WERI-Rb-1 (cell line): ENCODE measurements around the gene ZNF462.

Experiments used
- DNase-seq: peaks from one replicate; pipeline ENCODE4 v3.0.0-alpha.2; 2020
- H3K27ac ChIP-seq: fragments of 250-450 bp; sonication (Bioruptor Pico); 2 replicates; pipeline ENCODE4 v1.5.1; 2020; ENCODE audit warnings: mild to moderate bottlenecking, moderate library complexity
- H3K27me3 ChIP-seq: fragments of 250-450 bp; sonication (Bioruptor Pico); 2 replicates; pipeline ENCODE4 v1.5.1; 2021; ENCODE audit warnings: mild to moderate bottlenecking, low read depth, moderate library complexity; ENCODE audit not compliant: insufficient read depth, severe bottlenecking
- H3K36me3 ChIP-seq: fragments of 250-450 bp; sonication (Bioruptor Pico); 2 replicates; pipeline ENCODE4 v1.5.1; 2020; ENCODE audit warnings: mild to moderate bottlenecking, moderate library complexity
- H3K4me3 ChIP-seq: 2 replicates; pipeline ENCODE4 v1.5.1; 2011; ENCODE audit warnings: low read depth, mild to moderate bottlenecking, control low read depth, low read length
- H3K9me3 ChIP-seq: fragments of 250-450 bp; sonication (Bioruptor Pico); 2 replicates; pipeline ENCODE4 v1.5.1; 2021; ENCODE audit warnings: mild to moderate bottlenecking, moderate library complexity; ENCODE audit not compliant: severe bottlenecking
- TF ChIP-seq, protein P1 (sequence below): IDR thresholded peaks from 2 replicates; pipeline ENCODE4 v1.5.1; 2011; ENCODE audit warnings: low read depth, mild to moderate bottlenecking, control low read depth, inconsistent platforms, low read length

Gene ZNF462, protein sequence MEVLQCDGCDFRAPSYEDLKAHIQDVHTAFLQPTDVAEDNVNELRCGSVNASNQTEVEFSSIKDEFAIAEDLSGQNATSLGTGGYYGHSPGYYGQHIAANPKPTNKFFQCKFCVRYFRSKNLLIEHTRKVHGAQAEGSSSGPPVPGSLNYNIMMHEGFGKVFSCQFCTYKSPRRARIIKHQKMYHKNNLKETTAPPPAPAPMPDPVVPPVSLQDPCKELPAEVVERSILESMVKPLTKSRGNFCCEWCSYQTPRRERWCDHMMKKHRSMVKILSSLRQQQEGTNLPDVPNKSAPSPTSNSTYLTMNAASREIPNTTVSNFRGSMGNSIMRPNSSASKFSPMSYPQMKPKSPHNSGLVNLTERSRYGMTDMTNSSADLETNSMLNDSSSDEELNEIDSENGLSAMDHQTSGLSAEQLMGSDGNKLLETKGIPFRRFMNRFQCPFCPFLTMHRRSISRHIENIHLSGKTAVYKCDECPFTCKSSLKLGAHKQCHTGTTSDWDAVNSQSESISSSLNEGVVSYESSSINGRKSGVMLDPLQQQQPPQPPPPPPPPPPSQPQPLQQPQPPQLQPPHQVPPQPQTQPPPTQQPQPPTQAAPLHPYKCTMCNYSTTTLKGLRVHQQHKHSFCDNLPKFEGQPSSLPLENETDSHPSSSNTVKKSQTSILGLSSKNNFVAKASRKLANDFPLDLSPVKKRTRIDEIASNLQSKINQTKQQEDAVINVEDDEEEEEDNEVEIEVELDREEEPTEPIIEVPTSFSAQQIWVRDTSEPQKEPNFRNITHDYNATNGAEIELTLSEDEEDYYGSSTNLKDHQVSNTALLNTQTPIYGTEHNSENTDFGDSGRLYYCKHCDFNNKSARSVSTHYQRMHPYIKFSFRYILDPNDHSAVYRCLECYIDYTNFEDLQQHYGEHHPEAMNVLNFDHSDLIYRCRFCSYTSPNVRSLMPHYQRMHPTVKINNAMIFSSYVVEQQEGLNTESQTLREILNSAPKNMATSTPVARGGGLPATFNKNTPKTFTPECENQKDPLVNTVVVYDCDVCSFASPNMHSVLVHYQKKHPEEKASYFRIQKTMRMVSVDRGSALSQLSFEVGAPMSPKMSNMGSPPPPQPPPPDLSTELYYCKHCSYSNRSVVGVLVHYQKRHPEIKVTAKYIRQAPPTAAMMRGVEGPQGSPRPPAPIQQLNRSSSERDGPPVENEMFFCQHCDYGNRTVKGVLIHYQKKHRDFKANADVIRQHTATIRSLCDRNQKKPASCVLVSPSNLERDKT (N-terminal part only)

DNA sequence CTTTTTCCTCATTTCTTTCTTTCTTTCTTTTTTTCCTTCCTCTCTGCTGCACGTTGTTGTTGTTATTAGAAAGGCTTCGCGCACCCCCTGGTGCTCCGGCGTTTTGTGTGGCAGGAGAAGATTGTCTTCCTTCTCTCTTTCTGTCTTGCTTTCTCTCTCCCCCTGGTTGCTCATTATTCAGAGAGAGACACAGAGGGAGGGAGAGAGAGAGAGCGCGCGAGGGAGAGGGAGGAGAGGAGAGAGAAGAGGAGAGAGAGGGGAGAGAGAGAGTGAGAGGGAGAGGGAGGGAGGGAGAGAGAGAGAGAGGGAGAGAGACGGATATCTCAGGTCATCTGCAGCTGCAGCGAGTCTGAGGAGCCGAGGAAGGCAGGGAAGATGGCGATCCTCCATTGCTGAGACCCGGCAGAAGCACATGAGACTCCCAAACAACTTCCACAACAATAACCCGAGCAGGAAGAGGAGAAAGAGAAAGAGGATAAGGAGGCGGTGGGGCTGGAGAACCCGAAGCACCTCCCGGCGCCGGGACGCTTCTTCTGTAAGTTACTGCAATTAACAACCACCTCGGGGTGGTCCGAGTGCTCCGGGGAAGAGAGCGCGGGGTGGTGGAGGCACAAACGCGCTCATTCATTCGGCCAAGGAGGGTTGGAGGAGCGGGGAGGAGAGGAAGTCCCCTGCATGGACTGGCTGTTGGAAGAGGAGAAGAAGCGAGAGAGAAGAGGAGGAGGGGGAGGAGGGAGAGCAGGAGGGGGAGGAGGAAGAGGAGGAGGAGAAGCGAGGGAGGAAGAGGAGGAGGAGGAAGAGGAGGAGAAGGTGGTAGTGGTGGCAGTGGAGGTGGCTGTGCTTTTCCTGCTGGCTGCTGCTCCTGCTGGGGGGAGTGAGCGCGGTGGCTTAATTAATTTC is at the start of gene ZNF462:
TSS of gene ZNF462 (plus strand) at position 346 of the 900 bp plus-strand sequence. CDS start 60,218 bp downstream, outside the sequence.
- peaks cover 9% of the 10 kb centered on the region for H3K9me3 ChIP-seq
- peak; percentile 68 for DNase-seq
- peaks cover 6% of the 10 kb centered on the region for H3K36me3 ChIP-seq
- peak within 1 kb of the TSS; percentile 83 for H3K27ac ChIP-seq
- TF ChIP-seq, protein P1, sequence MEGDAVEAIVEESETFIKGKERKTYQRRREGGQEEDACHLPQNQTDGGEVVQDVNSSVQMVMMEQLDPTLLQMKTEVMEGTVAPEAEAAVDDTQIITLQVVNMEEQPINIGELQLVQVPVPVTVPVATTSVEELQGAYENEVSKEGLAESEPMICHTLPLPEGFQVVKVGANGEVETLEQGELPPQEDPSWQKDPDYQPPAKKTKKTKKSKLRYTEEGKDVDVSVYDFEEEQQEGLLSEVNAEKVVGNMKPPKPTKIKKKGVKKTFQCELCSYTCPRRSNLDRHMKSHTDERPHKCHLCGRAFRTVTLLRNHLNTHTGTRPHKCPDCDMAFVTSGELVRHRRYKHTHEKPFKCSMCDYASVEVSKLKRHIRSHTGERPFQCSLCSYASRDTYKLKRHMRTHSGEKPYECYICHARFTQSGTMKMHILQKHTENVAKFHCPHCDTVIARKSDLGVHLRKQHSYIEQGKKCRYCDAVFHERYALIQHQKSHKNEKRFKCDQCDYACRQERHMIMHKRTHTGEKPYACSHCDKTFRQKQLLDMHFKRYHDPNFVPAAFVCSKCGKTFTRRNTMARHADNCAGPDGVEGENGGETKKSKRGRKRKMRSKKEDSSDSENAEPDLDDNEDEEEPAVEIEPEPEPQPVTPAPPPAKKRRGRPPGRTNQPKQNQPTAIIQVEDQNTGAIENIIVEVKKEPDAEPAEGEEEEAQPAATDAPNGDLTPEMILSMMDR: peak; percentile 43
- no peaks in the 10 kb centered on the region for H3K27me3 ChIP-seq
- H3K4me3 ChIP-seq: peak within 1 kb of the TSS; percentile 94

DNA sequence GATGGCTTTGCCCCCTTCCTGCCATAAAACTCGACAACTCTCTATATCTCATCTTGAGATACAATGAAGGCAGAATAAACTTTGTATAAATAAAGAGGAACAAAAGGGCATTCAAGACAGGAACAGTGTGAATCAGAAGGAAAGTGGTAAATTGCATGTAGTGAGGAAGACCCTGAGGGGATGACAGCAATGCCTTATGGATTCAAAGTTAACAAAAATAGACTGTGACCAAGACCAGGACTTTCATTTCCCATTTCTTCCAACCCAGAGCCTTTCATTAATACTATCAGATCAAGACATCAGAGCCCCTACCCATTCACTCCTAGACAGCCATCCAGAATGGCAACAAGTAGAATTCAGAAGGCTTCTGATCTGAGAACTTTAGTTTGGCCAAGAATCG is 46.4 kb upstream of the ZNF462 start:
- no peaks in the 10 kb centered on the region for H3K36me3 ChIP-seq
- H3K9me3 ChIP-seq: no peaks in the 10 kb centered on the region
- H3K4me3 ChIP-seq: no peak overlapping the region
- DNase-seq: no peak
- no peak overlapping the region for H3K27ac ChIP-seq
- TF ChIP-seq, protein P1: no peak
- H3K27me3 ChIP-seq: no peaks in the 10 kb centered on the region

DNA sequence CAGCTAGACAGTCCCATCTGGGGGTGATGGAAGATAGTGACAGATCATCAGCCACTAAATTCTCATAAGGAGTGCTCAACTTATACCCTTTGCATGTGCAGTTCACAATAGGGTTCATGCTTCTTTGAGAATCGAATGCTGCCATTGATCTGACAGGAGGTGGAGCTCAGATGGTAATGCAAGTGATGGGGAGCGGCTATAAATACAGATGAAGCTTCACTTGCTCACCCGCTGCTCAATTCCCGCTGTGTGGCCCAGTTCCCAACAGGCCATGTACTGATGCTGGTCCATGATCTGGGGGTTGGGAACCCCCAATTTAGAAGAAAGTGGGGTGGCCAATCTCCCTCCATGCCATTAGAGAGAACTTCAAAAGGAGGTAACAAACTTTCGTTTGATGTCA is 44.9 kb upstream of the ZNF462 start:
- H3K27ac ChIP-seq: no peak overlapping the region
- H3K27me3 ChIP-seq: no peaks in the 10 kb centered on the region
- no peak overlapping the region for H3K4me3 ChIP-seq
- DNase-seq: no peak
- no peaks in the 10 kb centered on the region for H3K9me3 ChIP-seq
- no peaks in the 10 kb centered on the region for H3K36me3 ChIP-seq
- TF ChIP-seq, protein P1: no peak

DNA sequence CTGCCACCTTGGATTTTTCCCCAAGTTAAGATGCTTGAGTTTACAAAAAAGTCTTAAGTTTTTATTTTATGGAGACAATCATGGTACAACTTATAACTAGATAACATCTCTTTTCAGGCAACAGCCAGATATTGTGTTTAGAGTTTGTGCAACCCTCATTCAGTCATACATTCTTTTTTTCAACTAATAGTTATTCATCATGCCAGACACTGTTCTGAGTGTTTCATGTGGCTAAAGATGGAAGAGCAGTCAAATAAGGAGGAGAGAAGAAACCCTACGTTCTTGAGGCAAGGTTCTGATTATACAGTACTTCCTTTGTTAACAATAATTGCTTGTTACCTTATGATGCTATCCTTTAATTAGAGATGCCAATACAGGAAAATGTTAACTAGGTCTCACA is 42.1 kb upstream of the ZNF462 start:
- Histone ChIP-seq H3K36me3 (no peaks in the 10 kb centered on the region), H3K9me3 (no peaks in the 10 kb centered on the region), H3K27me3 (no peaks in the 10 kb centered on the region), H3K27ac (no peak overlapping the region), H3K4me3 (no peak overlapping the region)
- DNase-seq: no peak
- TF ChIP-seq, protein P1: no peak

DNA sequence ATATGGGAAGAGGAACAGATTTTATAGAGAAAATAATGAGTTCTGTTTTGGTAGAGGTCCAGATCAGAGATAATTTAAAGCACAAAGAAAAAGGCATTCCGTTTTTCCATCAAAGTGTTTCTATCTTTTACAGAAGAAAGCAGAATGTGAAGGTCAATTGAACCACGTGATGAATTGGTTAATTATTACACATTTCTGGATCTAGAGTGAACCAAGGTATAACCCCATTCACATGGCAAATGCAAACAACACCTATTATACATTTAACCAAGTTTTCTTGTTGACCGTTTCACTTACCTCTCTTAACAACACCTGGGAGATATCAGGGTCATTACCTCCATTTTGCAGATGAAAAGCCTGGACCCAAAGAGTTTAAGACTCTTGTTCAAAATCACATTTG is 34.9 kb upstream of the ZNF462 start:
- Histone ChIP-seq H3K4me3 (no peak overlapping the region), H3K27me3 (no peaks in the 10 kb centered on the region), H3K36me3 (no peaks in the 10 kb centered on the region), H3K9me3 (no peaks in the 10 kb centered on the region), H3K27ac (no peak overlapping the region)
- DNase-seq: no peak
- TF ChIP-seq, protein P1: no peak
